ENCODE results near the gene ZNRF3. TPM values are rescaled to one million over a fixed set of nuclear protein-coding genes. Genes with fewer than 3 reads are reported as not detected.

Gene ZNRF3
- total RNA-seq, 1 experiment from 2014 or later = 8.1 TPM

DNA sequence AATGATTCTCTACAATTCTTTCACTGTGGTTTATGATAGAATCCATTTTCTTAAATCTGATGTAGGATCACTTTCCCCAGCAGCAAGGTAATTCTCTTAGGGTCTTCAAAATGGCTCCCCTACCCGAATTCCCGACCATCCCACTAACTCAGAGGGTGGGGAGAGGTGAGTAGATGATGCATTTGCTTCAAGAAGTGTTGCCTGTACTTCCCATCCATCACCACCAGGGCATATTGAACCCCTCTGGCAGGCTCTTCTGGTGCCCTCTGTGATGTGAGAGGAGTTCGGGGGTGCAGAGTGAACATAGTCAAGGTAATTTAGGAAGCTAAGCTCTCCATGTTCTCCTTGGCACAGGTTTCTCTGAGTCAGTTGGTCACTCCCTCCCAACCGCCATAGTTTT is 52.3 kb downstream of the ZNRF3 start:
- H3K27ac ChIP-seq (ENCODE audit: low read length) = no peak overlapping the region
- no peaks in the 10 kb centered on the region for H3K79me2 ChIP-seq (ENCODE audit: low read length)
- CTCF ChIA-PET = interaction anchor here (0.6 kb wide), 1 partner anchor 54 kb away, joined by 3 read pairs; no protein-coding TSS in a partner anchor
- H3K4me2 ChIP-seq (ENCODE audit: low read length) = no peak overlapping the region
- H3K9me2 ChIP-seq (replicated peaks; ENCODE audit: low read length) = no peaks in the 10 kb centered on the region
- H3K36me3 ChIP-seq (ENCODE audit: low read depth, low read length) = no peaks in the 10 kb centered on the region
- H3K4me3 ChIP-seq (ENCODE audit: low read length) = no peak overlapping the region
- intact Hi-C loops (cut with micrococcal nuclease) = no loop called here
- TF ChIP-seq, protein P1, sequence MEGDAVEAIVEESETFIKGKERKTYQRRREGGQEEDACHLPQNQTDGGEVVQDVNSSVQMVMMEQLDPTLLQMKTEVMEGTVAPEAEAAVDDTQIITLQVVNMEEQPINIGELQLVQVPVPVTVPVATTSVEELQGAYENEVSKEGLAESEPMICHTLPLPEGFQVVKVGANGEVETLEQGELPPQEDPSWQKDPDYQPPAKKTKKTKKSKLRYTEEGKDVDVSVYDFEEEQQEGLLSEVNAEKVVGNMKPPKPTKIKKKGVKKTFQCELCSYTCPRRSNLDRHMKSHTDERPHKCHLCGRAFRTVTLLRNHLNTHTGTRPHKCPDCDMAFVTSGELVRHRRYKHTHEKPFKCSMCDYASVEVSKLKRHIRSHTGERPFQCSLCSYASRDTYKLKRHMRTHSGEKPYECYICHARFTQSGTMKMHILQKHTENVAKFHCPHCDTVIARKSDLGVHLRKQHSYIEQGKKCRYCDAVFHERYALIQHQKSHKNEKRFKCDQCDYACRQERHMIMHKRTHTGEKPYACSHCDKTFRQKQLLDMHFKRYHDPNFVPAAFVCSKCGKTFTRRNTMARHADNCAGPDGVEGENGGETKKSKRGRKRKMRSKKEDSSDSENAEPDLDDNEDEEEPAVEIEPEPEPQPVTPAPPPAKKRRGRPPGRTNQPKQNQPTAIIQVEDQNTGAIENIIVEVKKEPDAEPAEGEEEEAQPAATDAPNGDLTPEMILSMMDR (conservative IDR thresholded peaks at IDR 0.05; ENCODE audit: low read depth, low read length) = peak; percentile 24; the same call in 1 of the 2 replicates
- no peak for TF ChIP-seq EZH2phosphoT487 (IDR thresholded peaks at IDR 0.05; ENCODE audit: borderline replicate concordance, low read length)
- POLR2A ChIA-PET (ENCODE audit: unreplicated experiment) = no interaction called here
- ATAC-seq (no peak), DNase-seq (no peak)
- H2AFZ ChIP-seq (ENCODE audit: low read length) = no peak overlapping the region
- BruUV-seq (replicated peaks) = no TSS peak
- H3K9me3 ChIP-seq (ENCODE audit: low read length) = no peaks in the 10 kb centered on the region
- H3F3A ChIP-seq (ENCODE audit: low read length, unreplicated experiment) = no peaks in the 10 kb centered on the region
- H4K20me1 ChIP-seq (ENCODE audit: low read length) = no peaks in the 10 kb centered on the region
- no peaks in the 10 kb centered on the region for H3K4me1 ChIP-seq (ENCODE audit: insufficient read depth, low read length)
- no peak overlapping the region for H3K9ac ChIP-seq (ENCODE audit: low read length)
- H3K27me3 ChIP-seq (ENCODE audit: low read length) = no peaks in the 10 kb centered on the region

DNA sequence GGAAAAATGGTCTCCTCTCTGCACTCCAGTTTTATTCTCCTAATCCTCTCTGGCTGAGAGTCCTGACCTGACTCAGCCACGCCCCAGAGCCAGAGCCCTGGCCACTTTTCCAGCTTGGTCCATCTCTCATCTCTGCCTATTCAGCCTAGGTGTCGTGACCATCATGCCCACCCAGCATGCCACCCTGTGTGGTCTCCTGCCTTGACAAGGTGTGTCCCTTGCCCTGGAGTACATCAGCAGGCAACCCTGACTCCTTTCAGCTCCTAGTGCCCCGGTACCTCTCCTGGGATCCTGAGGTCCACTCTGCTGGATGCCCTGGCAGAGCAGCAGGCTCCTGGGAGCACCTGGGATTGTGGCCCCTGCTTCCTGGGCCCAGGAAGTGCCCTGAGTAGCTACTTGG is 52.8 kb downstream of the ZNRF3 start:
- H3K9me2 ChIP-seq (replicated peaks; ENCODE audit: low read length) = no peaks in the 10 kb centered on the region
- H3K27me3 ChIP-seq (ENCODE audit: low read length) = no peaks in the 10 kb centered on the region
- no peak overlapping the region for H3K4me3 ChIP-seq (ENCODE audit: low read length)
- no peak overlapping the region for H3K27ac ChIP-seq (ENCODE audit: low read length)
- CTCF ChIA-PET = interaction anchor here (0.6 kb wide), 1 partner anchor 54 kb away, joined by 3 read pairs; no protein-coding TSS in a partner anchor
- no peaks in the 10 kb centered on the region for H3K4me1 ChIP-seq (ENCODE audit: insufficient read depth, low read length)
- POLR2A ChIA-PET (ENCODE audit: unreplicated experiment) = no interaction called here
- H3F3A ChIP-seq (ENCODE audit: low read length, unreplicated experiment) = no peaks in the 10 kb centered on the region
- no peak overlapping the region for H3K9ac ChIP-seq (ENCODE audit: low read length)
- H3K4me2 ChIP-seq (ENCODE audit: low read length) = no peak overlapping the region
- H3K79me2 ChIP-seq (ENCODE audit: low read length) = no peaks in the 10 kb centered on the region
- TF ChIP-seq, protein P1 (conservative IDR thresholded peaks at IDR 0.05; ENCODE audit: low read depth, low read length) = no peak
- TF ChIP-seq EZH2phosphoT487 (IDR thresholded peaks at IDR 0.05; ENCODE audit: borderline replicate concordance, low read length) = no peak
- TF ChIP-seq EZH2 (IDR thresholded peaks at IDR 0.05; ENCODE audit: low read length, unreplicated experiment) = no peak
- no TSS peak for BruUV-seq (replicated peaks)
- H2AFZ ChIP-seq (ENCODE audit: low read length) = no peak overlapping the region
- no peak for ATAC-seq
- no peak for DNase-seq
- no peaks in the 10 kb centered on the region for H3K9me3 ChIP-seq (ENCODE audit: low read length)
- intact Hi-C loops (cut with micrococcal nuclease) = no loop called here
- H4K20me1 ChIP-seq (ENCODE audit: low read length) = no peaks in the 10 kb centered on the region
- no peaks in the 10 kb centered on the region for H3K36me3 ChIP-seq (ENCODE audit: low read depth, low read length)

DNA sequence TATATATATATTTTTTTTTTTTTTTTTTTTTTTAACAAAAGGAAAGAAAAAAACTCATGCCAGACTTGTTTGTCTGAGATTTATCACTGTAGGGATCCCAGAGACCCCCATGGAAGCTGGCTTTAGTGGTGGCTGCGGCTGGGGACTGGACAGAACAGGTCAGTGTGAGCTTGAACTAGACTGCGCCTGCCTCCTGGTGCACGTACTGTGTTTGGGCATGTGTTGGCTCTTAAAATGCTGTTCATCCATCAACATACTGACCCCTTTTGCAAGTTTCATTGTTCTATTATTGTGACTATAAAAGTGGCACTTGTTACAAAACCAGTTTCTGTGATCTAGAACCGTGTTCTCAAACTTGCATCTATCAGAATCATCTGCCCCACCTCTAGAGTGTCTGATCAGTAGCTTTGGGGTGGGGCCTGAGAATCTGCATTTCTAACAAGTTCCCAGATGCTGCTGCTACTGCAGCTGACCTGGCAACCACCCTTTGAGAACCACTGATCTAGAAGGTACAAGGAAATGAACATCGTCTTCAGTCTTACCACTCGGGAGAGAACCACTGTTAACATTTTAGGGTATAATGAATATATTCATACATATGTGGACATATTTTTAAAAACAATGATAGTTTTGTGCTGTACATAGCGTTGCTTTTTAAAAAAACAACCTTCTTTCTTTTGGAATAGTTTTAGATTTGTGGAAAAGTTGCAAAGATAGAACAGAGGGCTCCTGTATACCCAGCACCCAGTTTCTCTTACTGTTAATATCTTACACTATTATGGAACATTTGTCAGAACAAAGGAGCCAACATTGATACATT is 54.0 kb downstream of the ZNRF3 start:
- no peaks in the 10 kb centered on the region for H4K20me1 ChIP-seq (ENCODE audit: low read length)
- no peak for TF ChIP-seq EZH2 (IDR thresholded peaks at IDR 0.05; ENCODE audit: low read length, unreplicated experiment)
- TF ChIP-seq, protein P1 (conservative IDR thresholded peaks at IDR 0.05; ENCODE audit: low read depth, low read length) = no peak
- no peak for TF ChIP-seq EZH2phosphoT487 (IDR thresholded peaks at IDR 0.05; ENCODE audit: borderline replicate concordance, low read length)
- DNase-seq (no peak), ATAC-seq (no peak)
- CTCF ChIA-PET = no interaction called here
- H3K79me2 ChIP-seq (ENCODE audit: low read length) = no peaks in the 10 kb centered on the region
- no peaks in the 10 kb centered on the region for H3K36me3 ChIP-seq (ENCODE audit: low read depth, low read length)
- BruUV-seq (replicated peaks) = no TSS peak
- no peaks in the 10 kb centered on the region for H3K27me3 ChIP-seq (ENCODE audit: low read length)
- H3K9me3 ChIP-seq (ENCODE audit: low read length) = no peaks in the 10 kb centered on the region
- H3K4me3 ChIP-seq (ENCODE audit: low read length) = no peak overlapping the region
- intact Hi-C loops (cut with micrococcal nuclease) = no loop called here
- no peaks in the 10 kb centered on the region for H3K9me2 ChIP-seq (replicated peaks; ENCODE audit: low read length)
- H3K27ac ChIP-seq (ENCODE audit: low read length) = no peak overlapping the region
- no peak overlapping the region for H3K9ac ChIP-seq (ENCODE audit: low read length)
- H3K4me2 ChIP-seq (ENCODE audit: low read length) = no peak overlapping the region
- POLR2A ChIA-PET (ENCODE audit: unreplicated experiment) = no interaction called here
- no peak overlapping the region for H2AFZ ChIP-seq (ENCODE audit: low read length)
- no peaks in the 10 kb centered on the region for H3K4me1 ChIP-seq (ENCODE audit: insufficient read depth, low read length)
- no peaks in the 10 kb centered on the region for H3F3A ChIP-seq (ENCODE audit: low read length, unreplicated experiment)
